Measurements from ENCODE around the gene NANS.
"Not testable (repeated sequence)": the region's sequence is repeated elsewhere in the genome, so short reads cannot be mapped to it uniquely, and the experiment has no call there.

The NANS gene

GRCh38 chr9:98101416-98101815 lies 44.9 kb downstream of the NANS start:
- DNase-seq (ENCODE audit: low read depth): no peak

GRCh38 chr9:98101868-98102273 lies 45.3 kb downstream of the NANS start:
- no peak for DNase-seq (ENCODE audit: low read depth)

- no peak for DNase-seq (ENCODE audit: low read depth)
These were observed 47.9 kb downstream of the NANS start for GRCh38 chr9:98104445-98104881.

- no peak for DNase-seq (ENCODE audit: low read depth)
These were observed 48.5 kb downstream of the NANS start for GRCh38 chr9:98105006-98105405.

- no peak for DNase-seq (ENCODE audit: low read depth)
These were observed 51.4 kb downstream of the NANS start for GRCh38 chr9:98107926-98108325.

- no peak for DNase-seq (ENCODE audit: low read depth)
These were observed 52.0 kb downstream of the NANS start for GRCh38 chr9:98108531-98109031.

GRCh38 chr9:98109052-98109451 lies 52.5 kb downstream of the NANS start:
- no peak for DNase-seq (ENCODE audit: low read depth)

- DNase-seq (ENCODE audit: low read depth): not testable (repeated sequence)
These were observed 60.6 kb downstream of the NANS start for GRCh38 chr9:98117097-98117496.

GRCh38 chr9:98117984-98118639 lies 61.6 kb downstream of the NANS start:
- no peak for DNase-seq (ENCODE audit: low read depth)

GRCh38 chr9:98118640-98119601 lies 62.4 kb downstream of the NANS start, which contains the start of gene TRIM14:
TSS of gene TRIM14 (minus strand) at chr9:98119222. CDS start at chr9:98119188, 34 bp downstream.
- peak; percentile 29 for DNase-seq (ENCODE audit: low read depth)

GRCh38 chr9:98120476-98120875 lies 63.9 kb downstream of the NANS start:
- no peak for DNase-seq (ENCODE audit: low read depth)

GRCh38 chr9:98121058-98121457 lies 64.5 kb downstream of the NANS start:
- DNase-seq (ENCODE audit: low read depth): no peak

- DNase-seq (ENCODE audit: low read depth): not testable (repeated sequence)
These were observed 67.6 kb downstream of the NANS start for GRCh38 chr9:98124091-98124490.

GRCh38 chr9:98124637-98125426 lies 68.3 kb downstream of the NANS start:
- no peak for DNase-seq (ENCODE audit: low read depth)

GRCh38 chr9:98127226-98127625 lies 70.7 kb downstream of the NANS start:
- no peak for DNase-seq (ENCODE audit: low read depth)

GRCh38 chr9:98128316-98128715 lies 71.8 kb downstream of the NANS start:
- DNase-seq (ENCODE audit: low read depth): no peak

- DNase-seq (ENCODE audit: low read depth): no peak
These were observed 72.9 kb downstream of the NANS start for GRCh38 chr9:98129451-98129881.

GRCh38 chr9:98130060-98130459 lies 73.5 kb downstream of the NANS start:
- DNase-seq (ENCODE audit: low read depth): not testable (repeated sequence)

GRCh38 chr9:98130576-98131228 lies 74.2 kb downstream of the NANS start:
- no peak for DNase-seq (ENCODE audit: low read depth)

GRCh38 chr9:98132158-98132557 lies 75.6 kb downstream of the NANS start:
- DNase-seq (ENCODE audit: low read depth): no peak
